GM23248 (cell line): ENCODE data around the gene STKLD1. TPM values are rescaled to one million over a fixed set of nuclear protein-coding genes. Genes with fewer than 3 reads are reported as not detected.
A peak's percentile ranks its signal among the peaks of the same experiment; 100 is the strongest.

Experiments
- DNase-seq: peaks from one replicate; pipeline ENCODE4 v3.0.0-alpha.2; 2015
- H2AFZ ChIP-seq: fragments of 200-600 bp; sonication (generic); 2 replicates; pipeline ENCODE4 v1.6.1; 2016; ENCODE audit warnings: antibody characterized with exemption
- H3F3A ChIP-seq: fragments of 200-600 bp; sonication (generic); 2 replicates; pipeline ENCODE4 v1.6.1; 2016; ENCODE audit warnings: mild to moderate bottlenecking, antibody characterized with exemption, mixed run types; ENCODE audit not compliant: insufficient read depth
- H3K27ac ChIP-seq: fragments of 200-600 bp; sonication (generic); 2 replicates; pipeline ENCODE4 v1.5.1; 2016; ENCODE audit warnings: mild to moderate bottlenecking
- H3K27me3 ChIP-seq: fragments of 200-600 bp; sonication (generic); replicated peaks from 2 replicates; pipeline ENCODE4 v1.6.1; 2016; ENCODE audit warnings: mild to moderate bottlenecking; ENCODE audit not compliant: insufficient read depth
- H3K36me3 ChIP-seq: fragments of 200-600 bp; sonication (generic); 2 replicates; pipeline ENCODE4 v1.6.1; 2016; ENCODE audit warnings: low read depth, mild to moderate bottlenecking
- H3K4me1 ChIP-seq: fragments of 200-600 bp; sonication (generic); 2 replicates; pipeline ENCODE4 v1.6.1; 2016; ENCODE audit warnings: mild to moderate bottlenecking; ENCODE audit not compliant: insufficient read depth
- H3K4me2 ChIP-seq: fragments of 200-600 bp; sonication (generic); one replicate; pipeline ENCODE4 v1.6.1; 2016; ENCODE audit warnings: mild to moderate bottlenecking; ENCODE audit not compliant: unreplicated experiment
- H3K4me3 ChIP-seq: fragments of 200-600 bp; sonication (generic); 2 replicates; pipeline ENCODE4 v1.5.1; 2016; ENCODE audit warnings: mild to moderate bottlenecking
- H3K79me2 ChIP-seq: fragments of 200-600 bp; sonication (generic); 2 replicates; pipeline ENCODE4 v1.6.1; 2016; ENCODE audit warnings: mild to moderate bottlenecking; ENCODE audit not compliant: insufficient read depth
- H3K9ac ChIP-seq: fragments of 200-600 bp; sonication (generic); 2 replicates; pipeline ENCODE4 v1.6.1; 2016; ENCODE audit warnings: mild to moderate bottlenecking
- H3K9me2 ChIP-seq: fragments of 200-600 bp; sonication (generic); 2 replicates; pipeline ENCODE4 v1.6.1; 2016; ENCODE audit warnings: mixed run types, mild to moderate bottlenecking, moderate library complexity; ENCODE audit not compliant: insufficient read depth
- H3K9me3 ChIP-seq: fragments of 200-600 bp; sonication (generic); one replicate; pipeline ENCODE4 v1.6.1; 2017; ENCODE audit warnings: low read depth
- H4K20me1 ChIP-seq: fragments of 200-600 bp; sonication (generic); 2 replicates; pipeline ENCODE4 v1.6.0; 2016; ENCODE audit not compliant: insufficient read depth
- EZH2 ChIP-seq: fragments of 200-600 bp; sonication (generic); IDR thresholded peaks from 2 replicates; pipeline ENCODE4 v1.6.1; 2018; ENCODE audit warnings: antibody characterized with exemption, mild to moderate bottlenecking; ENCODE audit not compliant: insufficient read depth, poor library complexity, severe bottlenecking
- EZH2phosphoT487 ChIP-seq: fragments of 200-600 bp; sonication (generic); IDR thresholded peaks from 2 replicates; pipeline ENCODE4 v1.6.1; 2018; ENCODE audit warnings: antibody characterized with exemption, moderate library complexity, mild to moderate bottlenecking, low read depth; ENCODE audit not compliant: insufficient read depth
- whole genome bisulfite sequencing, 2 experiments: methylation state at CpG; one replicate each; pipeline ENCODE4 v1.1.6; 2015 to 2017; ENCODE audit warnings: low lambda C conversion rate in 2 of 2, low coverage in 1 of 2; ENCODE audit errors: missing lambda C conversion rate in 2 of 2; 5-methylcytosine and 5-hydroxymethylcytosine counted together
- in situ Hi-C: fragments of 300-500 bp; cut with MboI; formaldehyde crosslinking; loops from 2 replicates; pipeline ENCODE4 v1.15.0; 2020
- polyA plus RNA-seq: library from polyadenylated mRNA; unstranded; fragments of >200 nt; fragmentation: Nextera tagmentation; extraction: Ambion mirVana; gene quantifications from 2 replicates; pipeline ENCODE4 v1.2.1, GENCODE V29; 2016
- total RNA-seq: library from RNA; depleted of rRNA; stranded (reverse); fragments of >200 nt; shearing (Covaris generic); gene quantifications from 2 replicates; pipeline ENCODE4 v1.2.3, GENCODE V29; 2014

The STKLD1 gene
- total and polyA plus RNA-seq, 2 experiments from 2014 or later = 0.32 to 0.38 TPM

DNA sequence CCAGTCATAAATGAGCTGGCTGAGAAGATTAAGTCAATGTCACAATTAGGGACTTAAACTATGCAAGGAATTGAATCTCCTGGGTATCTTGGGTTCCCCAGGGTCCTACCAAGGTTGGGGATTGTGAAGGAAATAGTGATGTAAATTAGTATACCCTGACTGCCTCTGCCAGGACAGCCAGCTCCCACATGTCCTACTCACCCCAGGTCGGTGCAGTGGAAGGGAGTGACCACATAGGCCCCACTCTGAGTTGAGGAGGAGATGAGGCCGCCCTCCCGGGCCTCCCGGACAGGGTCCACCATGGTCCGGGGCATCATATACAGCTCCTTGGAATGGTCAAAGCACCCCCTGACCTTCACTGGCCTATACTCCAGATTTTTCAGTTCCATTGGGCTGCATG lies 22.6 kb upstream of the STKLD1 start:
- no peaks in the 10 kb centered on the region for H3K9me3 ChIP-seq
- TF ChIP-seq EZH2 = no peak
- TF ChIP-seq EZH2phosphoT487 = no peak
- no peak overlapping the region for H2AFZ ChIP-seq
- H3K79me2 ChIP-seq = peaks cover 58% of the 10 kb centered on the region
- no peaks in the 10 kb centered on the region for H4K20me1 ChIP-seq
- peaks cover 72% of the 10 kb centered on the region for H3F3A ChIP-seq
- peaks cover 38% of the 10 kb centered on the region for H3K36me3 ChIP-seq
- H3K9ac ChIP-seq = no peak overlapping the region
- H3K4me1 ChIP-seq = peaks cover 20% of the 10 kb centered on the region
- H3K9me2 ChIP-seq = no peaks in the 10 kb centered on the region
- in situ Hi-C loops = no loop called here
- no peak overlapping the region for H3K4me2 ChIP-seq
- H3K27ac ChIP-seq = no peak overlapping the region
- no peak overlapping the region for H3K4me3 ChIP-seq
- H3K27me3 ChIP-seq = no peaks in the 10 kb centered on the region
- DNase-seq = no peak
- 93 to 95% methylated on average over 5 of the region's 5 CpGs for WGBS, 2 experiments

- DNase-seq = no peak
- in situ Hi-C loops = no loop called here
- peak overlapping the region; percentile 84 for H3K4me2 ChIP-seq
- peak overlapping the region; percentile 85 for H3K9ac ChIP-seq
- no peaks in the 10 kb centered on the region for H4K20me1 ChIP-seq
- no peak overlapping the region for H2AFZ ChIP-seq
- no peaks in the 10 kb centered on the region for H3K9me3 ChIP-seq
- H3K9me2 ChIP-seq = no peaks in the 10 kb centered on the region
- WGBS, 2 experiments = 74 to 76% methylated on average over 7 of the region's 7 CpGs
- H3K27ac ChIP-seq = peak overlapping the region; percentile 60; the same call in 1 of the 2 replicates
- H3K4me1 ChIP-seq = peaks cover 13% of the 10 kb centered on the region
- peak overlapping the region; percentile 81; the same call in 1 of the 2 replicates for H3K4me3 ChIP-seq
- TF ChIP-seq EZH2 = no peak
- TF ChIP-seq EZH2phosphoT487 = no peak
- peaks cover 62% of the 10 kb centered on the region for H3F3A ChIP-seq
- H3K36me3 ChIP-seq = peaks cover 27% of the 10 kb centered on the region
- no peaks in the 10 kb centered on the region for H3K27me3 ChIP-seq
- H3K79me2 ChIP-seq = peaks cover 50% of the 10 kb centered on the region
Observed at GRCh38 chr9:133354766-133355165, 21.4 kb upstream of the STKLD1 start.

DNA sequence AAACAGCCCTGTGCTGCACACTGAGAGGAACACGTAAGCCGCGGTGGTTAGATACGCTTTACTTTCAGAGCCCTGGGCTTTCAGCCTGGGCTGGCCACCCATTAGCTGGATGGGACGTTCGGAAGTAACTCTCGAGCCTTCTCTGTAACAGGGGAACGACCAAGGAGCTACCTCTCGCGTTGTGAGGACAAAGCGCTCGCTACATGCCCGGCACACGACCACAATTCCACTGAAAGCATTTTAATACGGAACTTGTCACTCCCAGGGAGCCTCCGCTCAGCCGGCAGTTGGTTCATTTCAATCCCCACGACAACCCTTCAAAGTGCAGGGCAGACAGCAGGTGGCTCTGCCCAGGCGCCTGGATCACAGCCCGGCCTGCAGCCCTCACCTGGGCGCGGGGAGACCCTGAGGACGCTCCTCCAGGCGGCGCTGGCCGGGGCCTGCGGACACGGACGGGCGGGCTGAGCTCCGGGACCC lies 20.2 kb upstream of the STKLD1 start:
- Histone ChIP-seq H2AFZ (peak overlapping the region; percentile 43), H3K9ac (peak overlapping the region; percentile 85), H3K4me2 (peak overlapping the region; percentile 84), H3K4me3 (peak overlapping the region; percentile 81), H4K20me1 (no peaks in the 10 kb centered on the region), H3F3A (peaks cover 62% of the 10 kb centered on the region), H3K4me1 (peaks cover 8% of the 10 kb centered on the region; the same call in 1 of the 2 replicates), H3K27me3 (no peaks in the 10 kb centered on the region), H3K27ac (peak overlapping the region; percentile 60), H3K36me3 (peaks cover 25% of the 10 kb centered on the region), H3K9me3 (no peaks in the 10 kb centered on the region), H3K79me2 (peaks cover 50% of the 10 kb centered on the region), H3K9me2 (no peaks in the 10 kb centered on the region)
- WGBS, 2 experiments = 2 to 3% methylated on average over 27 to 29 of the region's 31 CpGs
- peak; percentile 72 for DNase-seq
- TF ChIP-seq EZH2phosphoT487 (no peak), EZH2 (no peak)
- in situ Hi-C loops = no loop called here

- peak within 1 kb of the TSS; percentile 60 for H3K27ac ChIP-seq
- H3K79me2 ChIP-seq = peaks cover 54% of the 10 kb centered on the region
- H3K9me2 ChIP-seq = no peaks in the 10 kb centered on the region
- in situ Hi-C loops = no loop called here
- peak within 1 kb of the TSS; percentile 84 for H3K4me2 ChIP-seq
- WGBS, 2 experiments = 1% methylated on average over 39 to 73 of the region's 78 CpGs
- H3K36me3 ChIP-seq = peaks cover 25% of the 10 kb centered on the region
- peaks cover 62% of the 10 kb centered on the region for H3F3A ChIP-seq
- H2AFZ ChIP-seq = peak within 1 kb of the TSS; percentile 67
- no peaks in the 10 kb centered on the region for H3K9me3 ChIP-seq
- no peaks in the 10 kb centered on the region for H3K27me3 ChIP-seq
- H3K4me1 ChIP-seq = peaks cover 8% of the 10 kb centered on the region; the same call in 1 of the 2 replicates
- H3K9ac ChIP-seq = peak within 1 kb of the TSS; percentile 85
- peak within 1 kb of the TSS; percentile 81 for H3K4me3 ChIP-seq
- H4K20me1 ChIP-seq = no peaks in the 10 kb centered on the region
- DNase-seq = peak; percentile 96
- TF ChIP-seq EZH2 (no peak), EZH2phosphoT487 (no peak)
Observed at GRCh38 chr9:133356391-133357091, 19.6 kb upstream of the STKLD1 start, which contains the start of the genes SURF1 and SURF2. Gene SURF1, minus strand, starts transcription at chr9:133356487. Its CDS starts 34 bp downstream, at chr9:133356453. Gene SURF2, plus strand, starts transcription at chr9:133356550. Its CDS starts 43 bp downstream, at chr9:133356593.
